Activated T-cell treated with anti-CD3 and anti-CD28 coated beads for 1 hour (primary cell): Measurements from ENCODE around the gene LSR.
A peak's percentile ranks its signal among the peaks of the same experiment; 100 is the strongest.
"Not testable (repeated sequence)": the region's sequence is repeated elsewhere in the genome, so short reads cannot be mapped to it uniquely, and the experiment has no call there.

Experiments used
- DNase-seq: peaks from one replicate; pipeline ENCODE4 v3.0.0-alpha.2; 2020; ENCODE audit warnings: low read depth

Gene LSR

DNA sequence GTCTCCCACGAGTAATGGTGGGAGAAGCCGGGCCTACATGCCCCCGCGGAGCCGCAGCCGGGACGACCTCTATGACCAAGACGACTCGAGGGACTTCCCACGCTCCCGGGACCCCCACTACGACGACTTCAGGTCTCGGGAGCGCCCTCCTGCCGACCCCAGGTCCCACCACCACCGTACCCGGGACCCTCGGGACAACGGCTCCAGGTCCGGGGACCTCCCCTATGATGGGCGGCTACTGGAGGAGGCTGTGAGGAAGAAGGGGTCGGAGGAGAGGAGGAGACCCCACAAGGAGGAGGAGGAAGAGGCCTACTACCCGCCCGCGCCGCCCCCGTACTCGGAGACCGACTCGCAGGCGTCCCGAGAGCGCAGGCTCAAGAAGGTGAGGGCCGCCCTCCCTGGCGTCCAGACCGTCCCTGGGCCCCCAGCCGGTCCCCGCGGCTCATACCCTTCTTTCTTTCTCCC is 18.6 kb downstream of the LSR start:
- peak; percentile 31 for DNase-seq

DNA sequence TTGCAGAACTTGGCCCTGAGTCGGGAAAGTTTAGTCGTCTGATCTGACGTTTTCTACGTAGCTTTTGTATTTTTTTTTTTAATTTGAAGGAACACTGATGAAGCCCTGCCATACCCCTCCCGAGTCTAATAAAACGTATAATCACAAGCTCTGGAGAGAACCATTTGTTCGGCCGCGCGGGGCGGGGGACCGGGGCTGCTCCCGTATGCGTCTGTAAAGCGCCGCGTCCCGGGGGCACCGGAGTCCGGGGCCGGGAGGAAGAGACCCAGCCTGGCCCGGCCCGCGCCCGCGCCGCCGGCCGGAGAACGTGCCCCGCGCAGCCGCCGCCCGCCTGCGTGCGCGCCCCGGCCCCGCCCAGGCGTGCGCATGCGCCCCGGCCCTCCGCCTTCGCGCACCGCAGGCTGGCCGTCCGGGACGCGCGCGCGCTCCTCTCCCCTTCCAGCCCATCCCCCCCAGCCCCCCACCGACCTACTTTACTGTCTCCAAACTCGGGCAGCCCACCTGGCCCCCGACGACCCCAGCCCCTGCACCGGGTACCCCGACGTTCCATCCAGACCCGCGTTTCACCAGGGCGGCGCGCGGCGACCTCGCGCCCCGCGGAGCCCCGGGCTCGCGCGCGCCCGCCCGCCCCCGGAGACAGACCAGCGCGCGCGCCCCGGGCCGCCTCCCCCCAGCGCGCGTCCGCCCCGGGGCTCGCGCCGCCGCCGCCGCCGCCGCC is 19.2 kb downstream of the LSR start:
- DNase-seq: peak; percentile 61

DNA sequence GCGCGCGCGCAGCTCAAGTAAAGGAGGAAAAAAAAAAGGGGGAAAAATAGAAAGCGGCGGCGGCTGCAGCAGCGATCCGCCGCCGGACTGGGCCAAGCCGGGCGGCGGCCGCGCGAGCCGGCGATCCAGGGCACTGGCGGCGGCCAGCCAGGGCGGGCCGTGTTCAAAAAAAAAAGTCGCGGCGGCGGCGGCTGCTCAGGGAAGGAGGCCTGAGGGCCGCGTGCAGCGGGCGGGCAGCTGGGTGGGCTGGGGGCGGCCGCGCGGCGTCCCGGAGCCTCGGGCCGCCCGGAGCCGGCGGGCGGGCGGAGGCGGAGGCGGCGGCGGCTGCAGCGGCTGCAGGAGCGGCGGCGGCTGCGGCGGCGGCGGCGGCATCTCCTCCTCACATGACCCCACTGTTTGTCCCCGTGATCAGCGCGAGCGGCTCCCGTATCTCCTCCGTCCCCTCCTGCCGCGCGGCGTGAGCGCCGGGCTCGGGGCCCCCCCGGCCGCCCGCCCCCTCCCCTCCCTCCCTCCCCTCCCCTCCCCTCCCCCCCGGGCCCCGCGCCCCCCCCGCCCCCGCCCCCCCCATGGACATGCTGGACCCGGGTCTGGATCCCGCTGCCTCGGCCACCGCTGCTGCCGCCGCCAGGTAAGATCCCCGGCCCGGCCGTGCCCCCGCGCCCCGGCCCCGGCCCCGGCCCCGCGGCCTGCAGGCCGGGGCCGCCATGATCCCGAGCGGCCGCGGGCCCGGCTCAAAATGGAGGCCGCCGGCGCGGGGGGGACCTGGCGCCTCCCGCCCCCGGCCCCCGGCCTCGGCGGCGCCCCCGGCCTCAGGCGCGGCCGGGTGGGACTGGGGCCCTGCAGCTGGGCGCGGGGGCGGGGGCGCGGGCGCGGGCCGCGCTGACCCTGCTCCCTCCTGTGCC is 20.0 kb downstream of the LSR start, which contains the start of gene USF2:
Gene USF2 (plus strand): TSS at position 427 of the 902 bp plus-strand sequence. CDS start 140 bp downstream, at position 567.
- peak; percentile 35 for DNase-seq

DNA sequence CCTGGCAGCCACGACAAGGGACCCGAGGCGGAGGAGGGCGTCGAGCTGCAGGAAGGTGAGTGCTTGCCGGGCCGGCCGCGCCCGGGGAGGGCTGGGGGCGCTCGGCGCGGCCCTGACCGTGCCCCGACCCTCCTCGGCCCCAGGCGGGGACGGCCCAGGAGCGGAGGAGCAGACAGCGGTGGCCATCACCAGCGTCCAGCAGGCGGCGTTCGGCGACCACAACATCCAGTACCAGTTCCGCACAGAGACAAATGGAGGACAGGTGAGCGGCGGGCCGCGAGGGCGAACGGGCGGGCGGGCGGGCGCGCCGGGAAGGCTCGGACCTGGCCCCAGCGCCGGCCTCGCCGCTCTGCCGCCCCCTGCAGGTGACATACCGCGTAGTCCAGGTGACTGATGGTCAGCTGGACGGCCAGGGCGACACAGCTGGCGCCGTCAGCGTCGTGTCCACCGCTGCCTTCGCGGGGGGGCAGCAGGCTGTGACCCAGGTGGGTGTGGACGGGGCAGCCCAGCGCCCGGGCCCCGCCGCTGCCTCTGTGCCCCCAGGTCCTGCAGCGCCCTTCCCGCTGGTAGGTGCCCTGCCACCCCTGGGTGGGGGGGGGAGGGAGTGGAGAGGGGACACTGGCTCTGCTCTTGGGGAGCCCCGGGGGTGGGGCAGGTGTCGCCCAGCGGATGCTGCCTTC is 20.8 kb downstream of the LSR start:
- peak; percentile 68 for DNase-seq

DNA sequence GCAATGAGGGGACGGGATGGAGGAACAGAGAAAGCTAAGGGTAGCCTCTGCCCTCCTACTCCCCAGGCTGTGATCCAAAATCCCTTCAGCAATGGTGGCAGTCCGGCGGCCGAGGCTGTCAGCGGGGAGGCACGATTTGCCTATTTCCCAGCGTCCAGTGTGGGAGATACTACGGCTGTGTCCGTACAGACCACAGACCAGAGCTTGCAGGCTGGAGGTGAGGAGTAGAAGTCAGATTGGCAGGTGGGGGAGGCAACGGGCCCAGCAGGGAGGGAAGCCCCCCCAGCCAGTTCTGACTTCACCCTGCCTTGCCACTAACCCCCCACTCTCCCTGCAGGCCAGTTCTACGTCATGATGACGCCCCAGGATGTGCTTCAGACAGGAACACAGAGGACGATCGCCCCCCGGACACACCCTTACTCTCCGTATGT is 21.6 kb downstream of the LSR start:
- no peak for DNase-seq

DNA sequence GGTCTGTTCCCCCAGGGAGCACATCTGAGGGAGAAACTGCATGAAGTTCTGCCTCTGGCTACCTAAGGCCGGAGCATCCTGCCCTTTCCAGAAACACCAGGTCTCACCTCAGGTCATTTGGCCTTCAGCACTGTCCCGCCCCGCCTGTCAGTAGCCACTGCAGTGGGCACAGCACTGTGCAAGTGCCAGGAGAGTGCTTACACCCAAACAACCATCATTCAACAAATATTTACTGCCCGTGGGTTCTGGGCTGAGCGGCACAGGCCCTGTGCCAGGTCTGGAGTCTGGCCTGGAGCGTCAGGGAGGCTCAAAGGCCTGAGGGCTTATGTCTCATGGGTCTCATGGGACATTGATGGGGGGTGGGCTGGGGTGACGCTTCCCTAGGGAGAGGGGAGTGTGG is 22.7 kb downstream of the LSR start:
- no peak for DNase-seq

DNA sequence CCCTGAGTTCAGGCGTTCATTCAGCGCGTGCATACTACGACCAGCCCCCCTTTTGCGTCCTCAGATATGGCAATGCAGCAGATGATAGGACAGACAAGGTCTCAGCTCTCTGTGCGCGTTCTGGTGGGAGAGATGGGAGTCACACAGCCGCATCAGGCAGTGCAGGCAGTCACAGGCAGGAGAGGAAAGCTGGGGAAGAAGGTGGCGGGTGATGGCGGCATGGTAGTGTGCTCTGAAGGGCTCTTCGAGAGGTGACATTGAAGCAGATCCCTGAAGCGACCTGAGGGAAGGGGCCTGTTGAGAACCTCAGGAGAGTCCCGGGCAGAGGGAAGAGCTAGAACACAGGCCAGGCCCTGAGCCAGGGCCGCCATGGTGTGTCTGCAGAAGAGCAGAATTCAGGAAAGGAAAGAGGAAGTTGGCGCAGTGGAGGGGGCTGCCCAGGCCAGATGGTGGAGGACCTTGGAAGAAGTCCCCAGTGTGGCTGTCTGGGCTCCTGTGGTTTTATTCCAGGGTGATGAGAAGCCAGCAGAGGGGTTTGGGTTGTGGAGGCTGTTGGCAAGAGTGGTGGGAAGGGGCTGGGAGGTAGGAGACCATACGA is 23.4 kb downstream of the LSR start:
- no peak for DNase-seq

DNA sequence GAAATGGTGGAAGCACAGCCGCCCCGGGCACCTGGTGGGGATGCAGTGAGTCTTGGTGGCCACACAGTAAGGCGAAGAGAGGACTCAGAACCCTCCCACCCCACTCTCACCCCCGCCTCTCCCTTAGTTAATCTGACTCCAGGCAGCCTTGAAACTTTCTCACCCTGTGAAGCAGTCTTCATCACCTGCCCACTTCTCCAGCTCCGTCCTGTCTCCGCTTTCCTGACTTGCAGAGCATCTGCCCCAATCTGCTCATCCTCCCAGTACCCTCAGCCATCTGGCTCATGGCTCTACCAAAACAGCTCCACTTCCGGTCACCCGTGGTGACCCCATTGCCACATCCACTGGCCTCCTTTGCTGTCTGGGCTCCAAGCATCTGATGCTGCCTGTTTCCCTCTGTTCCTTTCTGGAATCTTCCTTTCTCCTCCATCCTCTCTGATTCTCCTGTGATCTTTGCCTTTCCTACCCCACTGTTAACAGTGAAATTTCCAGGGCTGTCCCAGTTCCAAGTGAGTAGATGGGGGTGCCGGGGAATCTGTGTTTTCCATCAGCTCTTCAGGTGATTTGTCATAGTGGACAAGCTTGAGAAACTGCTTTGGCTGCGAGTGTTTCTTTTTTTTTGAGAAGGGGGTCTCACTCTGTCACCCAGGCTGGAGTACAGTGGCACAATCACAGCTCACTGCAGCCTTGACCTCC is 24.3 kb downstream of the LSR start:
- DNase-seq: no peak

DNA sequence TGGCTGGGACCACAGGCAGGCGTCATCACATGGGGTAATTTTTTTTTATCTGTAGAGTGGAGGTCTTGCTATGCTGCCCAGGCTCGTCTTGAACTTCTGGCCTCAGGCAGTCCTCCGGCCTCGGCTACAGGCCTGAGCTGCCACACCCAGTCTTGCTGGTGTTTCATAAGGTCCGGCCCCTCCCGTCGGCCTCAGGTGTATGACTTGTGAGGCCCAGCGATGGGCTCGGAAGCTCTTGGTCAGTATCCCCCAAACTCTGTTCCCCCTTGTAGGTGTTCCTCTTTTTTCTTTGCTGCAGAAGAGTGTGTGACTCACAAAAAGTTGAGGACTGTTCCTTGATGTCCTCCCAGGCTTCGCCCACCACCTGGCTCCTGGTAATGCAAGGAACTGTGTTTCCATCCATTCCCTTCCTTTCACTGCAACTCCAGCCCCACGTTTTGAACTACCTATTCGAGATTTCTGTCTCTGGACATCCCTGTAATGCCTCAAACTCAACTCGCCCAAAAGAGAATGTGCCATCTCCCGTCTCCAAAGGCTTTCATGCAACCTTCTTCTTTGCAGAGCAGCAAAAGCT is 25.0 kb downstream of the LSR start:
- no peak for DNase-seq

DNA sequence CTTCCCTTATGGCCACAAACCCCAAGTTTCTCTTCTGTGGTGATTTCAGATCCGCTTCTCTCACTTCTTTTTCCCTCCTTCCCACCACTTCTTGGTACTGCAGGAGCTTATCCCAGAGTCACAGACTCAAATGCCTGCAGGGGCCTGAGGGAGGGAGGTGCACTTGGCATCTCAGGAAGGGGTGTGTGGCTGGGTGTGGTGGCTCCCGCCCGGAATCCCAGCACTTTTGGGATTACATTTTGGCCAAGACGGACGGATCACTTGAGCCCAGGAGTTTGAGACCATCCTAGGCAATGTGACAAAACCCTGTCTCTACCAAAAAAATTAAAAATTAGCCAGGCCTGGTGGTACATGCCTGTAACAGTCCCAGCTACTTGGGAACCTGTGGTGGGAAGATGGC is 25.5 kb downstream of the LSR start:
- no peak for DNase-seq

DNA sequence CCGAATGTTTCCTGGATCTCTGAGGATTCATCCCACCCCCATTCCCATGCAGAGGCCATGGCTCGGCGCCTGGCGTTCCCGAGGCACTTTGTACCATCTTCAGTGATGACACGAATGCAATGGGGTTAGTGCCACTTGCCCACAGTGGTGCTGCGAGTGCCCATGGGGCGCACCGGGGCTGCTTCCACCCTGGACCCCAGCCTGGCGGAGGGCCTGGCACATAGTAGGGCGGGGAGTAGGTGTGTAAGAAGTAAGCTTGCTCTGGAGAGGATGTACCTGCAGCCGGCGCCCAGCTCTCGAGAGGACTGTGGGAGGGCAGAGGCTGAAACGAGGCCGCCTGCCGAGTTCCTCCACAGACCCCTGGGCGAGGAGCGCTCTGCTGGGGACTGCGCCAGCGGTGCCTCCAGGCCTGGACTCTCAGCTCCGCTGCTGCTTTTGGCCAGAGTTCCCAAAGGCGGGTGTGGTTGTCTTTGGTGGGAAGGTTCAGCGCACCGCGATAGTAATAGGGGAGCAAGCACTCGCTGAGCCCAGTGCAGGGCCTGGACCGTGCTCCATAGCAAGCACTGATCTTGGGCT is 28.0 kb downstream of the LSR start:
- no peak for DNase-seq

DNA sequence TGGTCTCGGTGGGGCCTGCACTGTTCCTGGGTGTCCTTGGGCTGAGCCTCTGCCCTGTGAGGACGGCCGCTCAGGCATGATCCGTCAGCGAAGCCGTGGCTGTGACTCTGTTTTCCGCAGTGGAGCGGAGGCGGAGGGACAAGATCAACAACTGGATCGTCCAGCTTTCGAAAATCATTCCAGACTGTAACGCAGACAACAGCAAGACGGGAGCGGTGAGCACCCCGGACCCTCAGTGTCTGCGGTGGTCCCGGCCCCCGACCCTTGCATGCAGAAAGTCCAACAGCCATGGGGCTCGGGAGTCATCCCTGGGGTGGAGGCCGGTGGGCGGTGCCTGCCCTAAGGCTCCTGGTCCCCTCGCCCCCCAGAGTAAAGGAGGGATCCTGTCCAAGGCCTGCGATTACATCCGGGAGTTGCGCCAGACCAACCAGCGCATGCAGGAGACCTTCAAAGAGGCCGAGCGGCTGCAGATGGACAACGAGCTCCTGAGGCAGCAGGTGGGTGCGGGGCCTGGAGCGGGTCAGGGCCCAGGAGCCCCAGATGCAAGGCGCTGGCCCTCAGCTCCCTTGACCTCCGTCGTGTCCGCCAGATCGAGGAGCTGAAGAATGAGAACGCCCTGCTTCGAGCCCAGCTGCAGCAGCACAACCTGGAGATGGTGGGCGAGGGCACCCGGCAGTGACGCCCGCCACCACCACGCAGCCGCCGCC is 29.9 kb downstream of the LSR start:
- DNase-seq: no peak

DNA sequence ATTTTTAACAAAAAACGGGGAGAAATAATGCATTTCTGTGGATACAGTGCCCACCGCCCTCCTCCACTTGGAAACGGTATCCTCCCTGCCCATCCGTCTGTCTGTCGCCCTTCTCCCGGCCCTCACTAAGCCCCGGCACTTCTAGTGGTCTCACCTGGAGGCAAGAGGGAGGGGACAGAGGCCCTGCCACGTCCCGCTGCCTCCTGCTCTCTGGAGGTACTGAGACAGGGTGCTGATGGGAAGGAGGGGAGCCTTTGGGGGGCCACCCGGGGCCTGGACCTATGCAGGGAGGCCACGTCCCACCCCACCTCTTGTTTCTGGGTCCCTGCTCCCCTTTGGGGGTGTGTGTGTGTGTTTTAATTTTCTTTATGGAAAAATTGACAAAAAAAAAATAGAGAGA is 30.6 kb downstream of the LSR start:
- no peak for DNase-seq

DNA sequence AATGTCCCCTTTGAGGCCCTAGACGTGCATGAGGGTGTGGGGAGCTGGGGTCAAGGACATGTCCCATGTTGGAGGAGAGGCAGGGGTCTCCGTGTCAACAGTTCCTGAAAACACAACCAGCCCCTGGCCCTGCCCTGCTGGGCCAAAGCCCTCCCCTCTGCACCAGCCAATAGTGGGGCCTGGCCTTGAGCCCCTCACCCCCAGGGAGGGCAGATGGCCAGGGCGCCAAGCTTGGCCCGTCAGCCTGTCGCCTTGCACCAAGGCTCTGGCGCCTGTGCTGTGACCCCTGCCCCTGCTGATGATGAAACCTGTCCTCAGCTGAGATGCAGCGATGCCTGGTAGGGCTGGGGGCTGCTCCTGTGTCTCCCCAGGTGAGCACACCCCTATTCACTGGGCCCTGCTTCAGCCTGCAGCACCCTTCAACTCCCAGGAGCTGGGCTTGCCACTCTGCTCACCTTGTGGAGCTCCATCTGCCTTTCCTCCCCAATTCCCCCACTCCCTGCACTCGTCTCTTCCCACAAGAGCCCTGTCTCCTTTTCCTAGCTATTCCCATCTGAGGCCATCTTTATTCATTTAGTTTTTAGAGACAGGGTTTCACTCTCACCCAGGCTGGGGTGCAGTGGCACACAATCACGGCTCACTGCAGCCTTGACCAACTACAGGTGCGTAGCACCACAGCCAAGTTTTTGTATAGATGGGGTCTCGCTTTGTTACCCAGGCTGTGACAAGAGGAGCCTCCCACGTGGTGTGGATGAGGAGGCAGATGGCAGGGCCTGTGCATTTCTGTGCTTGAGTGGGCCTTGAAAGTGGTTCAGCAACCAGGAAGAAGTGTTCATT is 31.4 kb downstream of the LSR start:
- DNase-seq: no peak

DNA sequence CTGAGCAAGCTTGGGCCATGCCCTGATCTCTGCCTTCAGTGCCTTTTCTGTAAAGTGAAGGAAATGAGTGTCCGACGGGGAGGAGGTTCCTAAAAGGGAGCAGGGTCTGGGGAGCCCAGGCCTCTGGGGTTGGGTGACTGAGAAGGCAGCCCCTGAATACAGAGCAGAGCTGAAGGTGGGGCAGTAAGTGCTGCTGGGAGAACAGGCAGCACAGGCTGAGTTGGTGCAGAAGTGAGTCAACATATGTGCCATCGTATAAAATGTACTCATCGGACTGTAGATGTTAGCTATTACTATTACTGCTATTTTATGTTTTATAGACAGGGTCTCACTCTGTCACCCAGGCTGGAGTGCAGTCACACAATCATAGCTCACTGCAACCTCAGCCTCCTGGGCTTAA is 32.5 kb downstream of the LSR start:
- DNase-seq: no peak

DNA sequence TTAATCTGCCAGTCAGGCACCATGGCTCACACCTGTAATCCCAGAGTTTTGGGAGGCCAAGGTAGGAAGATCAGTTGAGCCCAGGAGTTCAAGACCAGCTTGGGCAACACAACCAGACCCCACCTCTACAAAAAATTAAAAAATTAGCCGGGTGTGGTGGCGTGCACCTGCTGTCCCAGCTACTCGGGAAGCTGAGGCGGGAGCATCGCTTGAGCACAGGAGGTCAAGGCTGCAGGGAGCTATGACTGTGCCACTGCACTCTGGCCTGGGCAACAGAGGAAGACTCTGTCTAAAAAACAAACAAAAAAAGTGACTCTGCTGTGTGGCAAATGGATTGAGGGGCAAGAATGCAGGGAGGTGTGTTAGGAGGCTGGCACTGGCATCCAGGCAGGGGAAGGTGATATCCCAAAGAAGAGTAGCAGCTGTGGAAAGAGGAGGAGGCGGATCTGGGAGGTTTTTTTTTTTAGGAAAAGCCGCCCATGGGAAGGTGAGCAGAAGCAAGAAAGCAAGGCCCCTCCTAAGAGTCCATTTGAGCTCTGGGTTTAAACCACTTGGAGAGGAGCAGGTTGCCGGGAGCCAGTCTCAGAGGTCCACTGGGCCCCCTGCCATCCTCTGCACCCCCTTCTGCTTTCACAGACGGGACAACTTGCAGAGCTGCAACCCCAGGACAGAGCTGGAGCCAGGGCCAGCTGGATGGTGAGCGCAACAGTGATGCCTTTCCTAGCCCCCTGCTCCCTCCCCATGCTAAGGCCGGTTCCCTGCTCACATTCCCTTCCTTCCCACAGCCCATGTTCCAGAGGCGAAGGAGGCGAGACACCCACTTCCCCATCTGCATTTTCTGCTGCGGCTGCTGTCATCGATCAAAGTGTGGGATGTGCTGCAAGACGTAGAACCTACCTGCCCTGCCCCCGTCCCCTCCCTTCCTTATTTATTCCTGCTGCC is 35.6 kb downstream of the LSR start:
- no peak for DNase-seq

DNA sequence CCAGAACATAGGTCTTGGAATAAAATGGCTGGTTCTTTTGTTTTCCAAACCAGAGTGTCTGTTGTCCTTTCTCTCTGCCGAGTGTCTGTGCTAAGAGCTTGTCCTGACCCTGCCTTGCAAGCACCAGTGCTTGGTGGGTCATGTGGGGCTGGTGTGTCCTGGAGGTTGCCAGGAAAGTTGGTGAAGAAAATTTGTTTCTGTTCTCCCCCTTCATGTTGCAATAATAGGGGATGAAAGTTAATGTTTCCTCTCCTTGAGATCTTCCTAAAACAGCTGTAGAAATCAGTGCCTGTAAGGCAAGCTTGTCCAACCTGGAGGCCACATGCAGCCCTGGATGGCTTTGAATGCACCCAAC is 36.3 kb downstream of the LSR start:
- no peak for DNase-seq

DNA sequence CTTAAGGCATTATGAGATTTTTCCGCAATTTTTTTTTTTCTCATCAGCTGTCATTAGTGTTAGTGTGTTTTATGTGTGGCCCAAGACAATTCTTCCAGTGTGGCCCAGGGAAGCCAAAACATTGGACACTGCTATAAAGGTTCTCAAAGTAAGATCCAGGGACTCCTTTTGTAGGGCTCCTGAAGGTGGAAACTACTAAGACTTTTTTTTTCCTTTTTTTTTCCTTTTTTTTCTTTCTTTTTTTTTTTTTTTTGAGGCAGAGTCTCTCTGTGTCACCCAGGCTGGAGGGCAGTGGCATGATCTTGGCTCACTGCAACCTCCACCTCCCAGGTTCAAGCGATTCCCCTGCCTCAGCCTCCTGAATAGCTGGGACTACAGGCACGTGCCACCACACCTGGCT is 36.7 kb downstream of the LSR start:
- not testable (repeated sequence) for DNase-seq
